Activated CD4-positive, CD25-positive, alpha-beta regulatory T cell treated with anti-CD3 and anti-CD28 coated beads, Interleukin-2, amount 50 U/mL, for 24 hours (primary cell): ENCODE measurements around the gene BLOC1S4.
"Not testable (repeated sequence)": the region's sequence is repeated elsewhere in the genome, so short reads cannot be mapped to it uniquely, and the experiment has no call there.

Source experiments
- ATAC-seq, 2 donors: fragments of 150-1000 bp; cut with Tn5 transposase; one replicate each; pipeline ENCODE4 v1.10.0; 2021; ENCODE audit warnings: mild to moderate bottlenecking in 1 of 2, moderate library complexity in 1 of 2

Gene BLOC1S4

GRCh38 chr4:6746721-6747293 is 30.8 kb downstream of the BLOC1S4 start:
- ATAC-seq, result no peak

GRCh38 chr4:6747294-6748051 is 31.5 kb downstream of the BLOC1S4 start:
- no peak for ATAC-seq

- no peak for ATAC-seq
These were observed 32.3 kb downstream of the BLOC1S4 start for GRCh38 chr4:6748286-6748685.

GRCh38 chr4:6749340-6750171 is 33.6 kb downstream of the BLOC1S4 start:
- ATAC-seq, result no peak

- ATAC-seq, result no peak
These were observed 34.6 kb downstream of the BLOC1S4 start for GRCh38 chr4:6750286-6751221.

GRCh38 chr4:6751611-6752485 is 35.9 kb downstream of the BLOC1S4 start:
- ATAC-seq, result peak in 1 of 2 donors; percentile 24

- no peak for ATAC-seq
These were observed 36.5 kb downstream of the BLOC1S4 start for GRCh38 chr4:6752486-6752829.

GRCh38 chr4:6753103-6753560 is 37.2 kb downstream of the BLOC1S4 start:
- no peak for ATAC-seq

GRCh38 chr4:6753891-6754290 is 37.9 kb downstream of the BLOC1S4 start:
- no peak for ATAC-seq

GRCh38 chr4:6754481-6755087 is 38.6 kb downstream of the BLOC1S4 start:
- ATAC-seq, result no peak

- no peak for ATAC-seq
These were observed 39.2 kb downstream of the BLOC1S4 start for GRCh38 chr4:6755088-6755753.

- not testable (repeated sequence) for ATAC-seq
These were observed 40.4 kb downstream of the BLOC1S4 start for GRCh38 chr4:6756345-6756744.

GRCh38 chr4:6758728-6759127 is 42.8 kb downstream of the BLOC1S4 start:
- no peak for ATAC-seq

GRCh38 chr4:6760865-6761264 is 44.9 kb downstream of the BLOC1S4 start:
- no peak for ATAC-seq

GRCh38 chr4:6761649-6762615 is 46.0 kb downstream of the BLOC1S4 start:
- ATAC-seq, result no peak

GRCh38 chr4:6763330-6763851 is 47.4 kb downstream of the BLOC1S4 start:
- no peak for ATAC-seq

- ATAC-seq, result no peak
These were observed 49.1 kb downstream of the BLOC1S4 start for GRCh38 chr4:6764976-6765620.

- no peak for ATAC-seq
These were observed 49.7 kb downstream of the BLOC1S4 start for GRCh38 chr4:6765703-6766102.
